Fibroblast of lung (primary cell): Measurements from ENCODE around the gene RPAP3.

Experiments used
- EZH2 ChIP-seq: IDR thresholded peaks from 2 replicates; pipeline ENCODE4 v1.5.1; 2012; ENCODE audit warnings: low read length, control low read depth, mild to moderate bottlenecking; ENCODE audit errors: missing control alignments
- TF ChIP-seq, protein P1 (sequence below), 2 donors: IDR thresholded peaks in 1 of 2; conservative IDR thresholded peaks in 1 of 2; 1 replicate in 1 of 2; 2 replicates in 1 of 2; pipeline ENCODE4 v1.5.1; 2011 to 2012; ENCODE audit warnings: low read length in 2 of 2, control low read depth in 1 of 2, inconsistent platforms in 1 of 2, low read depth in 1 of 2, mild to moderate bottlenecking in 1 of 2

DNA sequence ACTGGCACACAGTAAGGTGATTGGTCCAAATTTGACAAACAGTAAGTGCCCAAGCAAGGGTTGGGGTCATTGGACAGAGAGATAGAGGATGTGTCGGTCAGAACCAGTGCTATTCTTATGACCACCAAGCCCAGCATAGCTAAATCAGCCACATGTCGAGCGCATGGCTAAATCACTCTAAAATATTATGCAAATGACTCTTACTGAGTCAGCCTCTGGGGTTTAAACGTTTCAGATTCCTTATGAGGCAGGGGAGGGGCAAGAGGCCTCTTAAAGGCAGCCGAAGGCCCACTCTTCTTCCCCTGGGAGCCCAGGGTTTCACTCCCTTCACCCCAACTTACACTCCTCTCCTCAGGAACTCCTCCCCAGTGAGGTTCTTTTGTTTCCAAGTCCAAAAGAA is 20.1 kb upstream of the RPAP3 start:
- TF ChIP-seq, protein P1, sequence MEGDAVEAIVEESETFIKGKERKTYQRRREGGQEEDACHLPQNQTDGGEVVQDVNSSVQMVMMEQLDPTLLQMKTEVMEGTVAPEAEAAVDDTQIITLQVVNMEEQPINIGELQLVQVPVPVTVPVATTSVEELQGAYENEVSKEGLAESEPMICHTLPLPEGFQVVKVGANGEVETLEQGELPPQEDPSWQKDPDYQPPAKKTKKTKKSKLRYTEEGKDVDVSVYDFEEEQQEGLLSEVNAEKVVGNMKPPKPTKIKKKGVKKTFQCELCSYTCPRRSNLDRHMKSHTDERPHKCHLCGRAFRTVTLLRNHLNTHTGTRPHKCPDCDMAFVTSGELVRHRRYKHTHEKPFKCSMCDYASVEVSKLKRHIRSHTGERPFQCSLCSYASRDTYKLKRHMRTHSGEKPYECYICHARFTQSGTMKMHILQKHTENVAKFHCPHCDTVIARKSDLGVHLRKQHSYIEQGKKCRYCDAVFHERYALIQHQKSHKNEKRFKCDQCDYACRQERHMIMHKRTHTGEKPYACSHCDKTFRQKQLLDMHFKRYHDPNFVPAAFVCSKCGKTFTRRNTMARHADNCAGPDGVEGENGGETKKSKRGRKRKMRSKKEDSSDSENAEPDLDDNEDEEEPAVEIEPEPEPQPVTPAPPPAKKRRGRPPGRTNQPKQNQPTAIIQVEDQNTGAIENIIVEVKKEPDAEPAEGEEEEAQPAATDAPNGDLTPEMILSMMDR (conservative IDR thresholded peaks at IDR 0.05 in 1 of 2, IDR thresholded peaks at IDR 0.05 in 1 of 2; ENCODE audit: low read depth in 1 of 2, low read length in 2 of 2), result no peak
- no peak for TF ChIP-seq EZH2
